Activated naive CD8-positive, alpha-beta T cell treated with anti-CD3 and anti-CD28 coated beads for 36 hours (primary cell): ENCODE measurements around the gene CTF1. TPM values are rescaled to one million over a fixed set of nuclear protein-coding genes. Genes with fewer than 3 reads are reported as not detected.
"Not testable (repeated sequence)": the region's sequence is repeated elsewhere in the genome, so short reads cannot be mapped to it uniquely, and the experiment has no call there.

Experiments used
- DNase-seq: peaks from one replicate; pipeline ENCODE4 v3.0.0; 2021
- H3K27ac Mint-ChIP-seq: one replicate; pipeline ENCODE4 v1.8.0; 2022; ENCODE audit warnings: mild to moderate bottlenecking, moderate library complexity, mixed read lengths
- H3K27me3 Mint-ChIP-seq: one replicate; pipeline ENCODE4 v1.8.0; 2022; ENCODE audit warnings: mild to moderate bottlenecking, mixed read lengths
- H3K36me3 Mint-ChIP-seq: one replicate; pipeline ENCODE4 v1.8.0; 2021; ENCODE audit warnings: mild to moderate bottlenecking, mixed read lengths
- H3K4me1 Mint-ChIP-seq: one replicate; pipeline ENCODE4 v1.8.0; 2021; ENCODE audit warnings: mixed read lengths
- H3K4me3 Mint-ChIP-seq: one replicate; pipeline ENCODE4 v1.8.0; 2022; ENCODE audit warnings: mild to moderate bottlenecking, moderate library complexity, mixed read lengths
- H3K9me3 Mint-ChIP-seq: one replicate; pipeline ENCODE4 v1.8.0; 2022; ENCODE audit warnings: mixed read lengths
- total RNA-seq, 2 experiments: library from RNA; stranded (reverse); gene quantifications; one replicate each; pipeline ENCODE4 v1.2.3, GENCODE V29; 2021

The CTF1 gene
- total RNA-seq = under 1 TPM; 0.16 to 0.38 TPM

- DNase-seq = no peak
- H3K36me3 Mint-ChIP-seq = no peaks in the 10 kb centered on the region
- H3K4me1 Mint-ChIP-seq = peaks cover 38% of the 10 kb centered on the region
- peak within 1 kb of the TSS; percentile 87 for H3K27ac Mint-ChIP-seq
- no peaks in the 10 kb centered on the region for H3K27me3 Mint-ChIP-seq
- H3K4me3 Mint-ChIP-seq = peak within 1 kb of the TSS; percentile 74
- no peaks in the 10 kb centered on the region for H3K9me3 Mint-ChIP-seq
Observed at GRCh38 chr16:30896261-30896888, at the start of gene CTF1. Gene CTF1, plus strand, starts transcription at chr16:30896614. Its CDS starts 30 bp downstream, at chr16:30896644.

- no peaks in the 10 kb centered on the region for H3K27me3 Mint-ChIP-seq
- no peaks in the 10 kb centered on the region for H3K36me3 Mint-ChIP-seq
- H3K27ac Mint-ChIP-seq = no peak overlapping the region
- H3K4me3 Mint-ChIP-seq = no peak overlapping the region
- H3K9me3 Mint-ChIP-seq = no peaks in the 10 kb centered on the region
- no peak for DNase-seq
- H3K4me1 Mint-ChIP-seq = peaks cover 9% of the 10 kb centered on the region
Observed at GRCh38 chr16:30846649-30847402, 49.6 kb upstream of the CTF1 start.

GRCh38 chr16:30850246-30850645 lies 46.2 kb upstream of the CTF1 start:
- DNase-seq = no peak
- no peak overlapping the region for H3K27ac Mint-ChIP-seq
- H3K9me3 Mint-ChIP-seq = no peaks in the 10 kb centered on the region
- no peaks in the 10 kb centered on the region for H3K27me3 Mint-ChIP-seq
- H3K36me3 Mint-ChIP-seq = no peaks in the 10 kb centered on the region
- H3K4me3 Mint-ChIP-seq = no peak overlapping the region
- H3K4me1 Mint-ChIP-seq = peaks cover under 1% of the 10 kb centered on the region

GRCh38 chr16:30853758-30854157 lies 42.7 kb upstream of the CTF1 start:
- Mint-ChIP-seq H3K27me3 (no peaks in the 10 kb centered on the region), H3K36me3 (no peaks in the 10 kb centered on the region), H3K4me3 (no peak overlapping the region), H3K4me1 (no peaks in the 10 kb centered on the region), H3K9me3 (no peaks in the 10 kb centered on the region), H3K27ac (no peak overlapping the region)
- DNase-seq = no peak

- no peak for DNase-seq
- Mint-ChIP-seq H3K36me3 (no peaks in the 10 kb centered on the region), H3K27me3 (no peaks in the 10 kb centered on the region), H3K4me1 (no peaks in the 10 kb centered on the region), H3K27ac (no peak overlapping the region), H3K9me3 (no peaks in the 10 kb centered on the region), H3K4me3 (no peak overlapping the region)
Observed at GRCh38 chr16:30858111-30858495, 38.3 kb upstream of the CTF1 start.

- Mint-ChIP-seq H3K4me1 (no peaks in the 10 kb centered on the region), H3K9me3 (no peaks in the 10 kb centered on the region), H3K36me3 (no peaks in the 10 kb centered on the region), H3K4me3 (no peak overlapping the region), H3K27ac (no peak overlapping the region), H3K27me3 (no peaks in the 10 kb centered on the region)
- DNase-seq = no peak
Observed at GRCh38 chr16:30858829-30859423, 37.5 kb upstream of the CTF1 start.

- H3K27me3 Mint-ChIP-seq, H3K4me3 Mint-ChIP-seq, H3K36me3 Mint-ChIP-seq, H3K4me1 Mint-ChIP-seq, H3K9me3 Mint-ChIP-seq, DNase-seq, H3K27ac Mint-ChIP-seq: not testable (repeated sequence)
Observed at GRCh38 chr16:30860729-30861128, 35.7 kb upstream of the CTF1 start.

DNA sequence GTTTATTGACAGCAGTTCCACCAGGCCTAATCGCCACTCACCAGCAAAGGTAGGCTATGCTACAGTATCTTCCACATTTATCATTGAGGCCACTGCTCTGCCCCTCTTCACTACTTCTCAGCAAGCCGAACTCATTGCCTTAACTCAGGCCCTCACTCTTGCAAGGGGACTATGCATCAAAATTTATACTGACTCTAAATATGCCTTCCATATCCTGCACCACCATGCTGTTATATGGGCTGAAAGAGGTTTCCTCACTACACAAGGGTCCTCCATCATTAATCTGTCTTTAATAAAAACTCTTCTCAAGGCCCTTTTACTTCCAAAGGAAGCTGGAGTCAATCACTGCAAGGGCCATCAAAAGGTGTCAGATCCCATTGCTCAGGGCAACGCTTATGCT lies 33.2 kb upstream of the CTF1 start:
- not testable (repeated sequence) for H3K4me1 Mint-ChIP-seq, H3K4me3 Mint-ChIP-seq, H3K9me3 Mint-ChIP-seq, H3K27me3 Mint-ChIP-seq, H3K27ac Mint-ChIP-seq, DNase-seq, H3K36me3 Mint-ChIP-seq

DNA sequence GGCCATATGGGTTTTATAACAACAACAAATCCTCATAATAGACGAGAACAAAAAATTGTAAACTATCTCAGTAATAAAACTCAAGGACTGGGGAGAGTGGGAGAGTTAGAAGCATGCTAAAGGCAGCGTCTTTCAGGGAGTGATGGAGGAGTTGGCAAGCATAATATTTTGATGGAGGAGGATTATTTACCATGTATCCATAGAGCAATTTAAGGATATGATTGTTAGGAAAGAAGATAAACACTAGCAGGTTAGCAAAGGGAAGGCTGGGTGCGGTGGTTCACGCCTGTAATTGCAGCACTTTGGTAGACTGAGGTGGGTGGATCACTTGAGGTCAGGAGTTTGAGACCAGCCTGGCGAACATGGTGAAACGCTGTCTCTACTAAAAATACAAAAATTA lies 30.4 kb upstream of the CTF1 start:
- Mint-ChIP-seq H3K36me3 (no peaks in the 10 kb centered on the region), H3K27me3 (no peaks in the 10 kb centered on the region), H3K9me3 (no peaks in the 10 kb centered on the region), H3K27ac (no peak overlapping the region), H3K4me1 (no peaks in the 10 kb centered on the region), H3K4me3 (no peak overlapping the region)
- DNase-seq = no peak

DNA sequence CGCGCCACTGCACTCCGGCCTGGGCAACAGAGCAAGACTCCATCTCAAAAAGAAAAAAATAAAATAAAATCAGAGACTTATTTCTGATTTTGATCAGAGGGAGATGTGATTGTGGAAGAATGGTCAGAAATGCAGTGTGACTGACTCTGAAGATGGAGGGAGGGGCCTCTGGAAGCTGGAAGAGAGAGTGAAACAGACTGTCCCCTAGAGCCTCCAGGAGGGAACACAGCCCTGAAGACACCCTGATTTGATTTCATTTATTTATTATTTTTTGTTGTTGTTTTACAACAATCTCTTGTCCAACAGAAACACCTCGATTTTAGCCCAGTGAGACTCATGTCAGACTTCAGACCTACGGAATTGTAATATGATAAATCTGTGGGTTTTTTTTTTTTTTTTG lies 28.7 kb upstream of the CTF1 start:
- no peak for DNase-seq
- H3K36me3 Mint-ChIP-seq = no peaks in the 10 kb centered on the region
- no peaks in the 10 kb centered on the region for H3K9me3 Mint-ChIP-seq
- peaks cover 2% of the 10 kb centered on the region for H3K4me1 Mint-ChIP-seq
- H3K4me3 Mint-ChIP-seq = no peak overlapping the region
- no peaks in the 10 kb centered on the region for H3K27me3 Mint-ChIP-seq
- H3K27ac Mint-ChIP-seq = no peak overlapping the region

GRCh38 chr16:30870904-30871303 lies 25.5 kb upstream of the CTF1 start:
- no peaks in the 10 kb centered on the region for H3K9me3 Mint-ChIP-seq
- peaks cover 2% of the 10 kb centered on the region for H3K36me3 Mint-ChIP-seq
- H3K4me3 Mint-ChIP-seq = no peak overlapping the region
- H3K4me1 Mint-ChIP-seq = peaks cover 18% of the 10 kb centered on the region
- no peak overlapping the region for H3K27ac Mint-ChIP-seq
- no peak for DNase-seq
- H3K27me3 Mint-ChIP-seq = no peaks in the 10 kb centered on the region

- Mint-ChIP-seq H3K27ac (peak overlapping the region; percentile 97), H3K4me3 (peak overlapping the region; percentile 93), H3K4me1 (peaks cover 26% of the 10 kb centered on the region), H3K36me3 (peaks cover 14% of the 10 kb centered on the region), H3K27me3 (no peaks in the 10 kb centered on the region), H3K9me3 (no peaks in the 10 kb centered on the region)
- DNase-seq = no peak
Observed at GRCh38 chr16:30874244-30874820, 22.1 kb upstream of the CTF1 start.

GRCh38 chr16:30874821-30875717 lies 21.3 kb upstream of the CTF1 start:
- Mint-ChIP-seq H3K27ac (peak overlapping the region; percentile 97), H3K9me3 (no peaks in the 10 kb centered on the region), H3K4me1 (peaks cover 26% of the 10 kb centered on the region), H3K36me3 (peaks cover 14% of the 10 kb centered on the region), H3K4me3 (peak overlapping the region; percentile 93), H3K27me3 (no peaks in the 10 kb centered on the region)
- DNase-seq = peak; percentile 92

GRCh38 chr16:30875871-30876801 lies 20.3 kb upstream of the CTF1 start:
- H3K9me3 Mint-ChIP-seq = no peaks in the 10 kb centered on the region
- peaks cover 17% of the 10 kb centered on the region for H3K36me3 Mint-ChIP-seq
- DNase-seq = peak; percentile 24
- peak overlapping the region; percentile 97 for H3K27ac Mint-ChIP-seq
- H3K27me3 Mint-ChIP-seq = no peaks in the 10 kb centered on the region
- H3K4me1 Mint-ChIP-seq = peaks cover 26% of the 10 kb centered on the region
- peak overlapping the region; percentile 93 for H3K4me3 Mint-ChIP-seq
